Measurements from ENCODE around the gene RHOT2.

DNA sequence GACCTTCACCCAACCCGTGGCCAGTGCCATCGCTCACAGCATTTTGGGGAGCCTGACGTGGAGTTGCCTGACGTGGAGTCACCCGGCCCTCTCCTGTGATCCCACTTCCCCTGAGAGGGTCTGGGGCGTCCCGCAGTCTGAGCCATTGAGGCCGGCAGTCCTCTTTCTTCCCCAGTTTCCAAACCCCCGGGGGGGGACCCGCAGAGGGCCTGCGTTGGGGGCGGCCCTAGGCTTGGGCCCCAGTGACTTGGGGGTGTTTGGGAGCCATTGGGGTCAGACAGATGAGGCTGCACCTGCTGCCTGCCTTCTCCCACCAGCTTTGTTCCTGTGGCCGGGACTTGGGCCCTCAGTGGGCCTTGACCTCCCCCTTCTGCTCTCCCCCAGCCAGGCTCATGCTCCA lies 1.7 kb downstream of the RHOT2 start:
- TF ChIP-seq, protein P1, sequence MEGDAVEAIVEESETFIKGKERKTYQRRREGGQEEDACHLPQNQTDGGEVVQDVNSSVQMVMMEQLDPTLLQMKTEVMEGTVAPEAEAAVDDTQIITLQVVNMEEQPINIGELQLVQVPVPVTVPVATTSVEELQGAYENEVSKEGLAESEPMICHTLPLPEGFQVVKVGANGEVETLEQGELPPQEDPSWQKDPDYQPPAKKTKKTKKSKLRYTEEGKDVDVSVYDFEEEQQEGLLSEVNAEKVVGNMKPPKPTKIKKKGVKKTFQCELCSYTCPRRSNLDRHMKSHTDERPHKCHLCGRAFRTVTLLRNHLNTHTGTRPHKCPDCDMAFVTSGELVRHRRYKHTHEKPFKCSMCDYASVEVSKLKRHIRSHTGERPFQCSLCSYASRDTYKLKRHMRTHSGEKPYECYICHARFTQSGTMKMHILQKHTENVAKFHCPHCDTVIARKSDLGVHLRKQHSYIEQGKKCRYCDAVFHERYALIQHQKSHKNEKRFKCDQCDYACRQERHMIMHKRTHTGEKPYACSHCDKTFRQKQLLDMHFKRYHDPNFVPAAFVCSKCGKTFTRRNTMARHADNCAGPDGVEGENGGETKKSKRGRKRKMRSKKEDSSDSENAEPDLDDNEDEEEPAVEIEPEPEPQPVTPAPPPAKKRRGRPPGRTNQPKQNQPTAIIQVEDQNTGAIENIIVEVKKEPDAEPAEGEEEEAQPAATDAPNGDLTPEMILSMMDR (IDR thresholded peaks at IDR 0.05; ENCODE audit: insufficient read depth, low read depth, low read length) = no peak
- no peak for TF ChIP-seq EZH2 (IDR thresholded peaks at IDR 0.05; ENCODE audit: insufficient read depth, low read length)
